ENCODE results near the gene TAS2R60.

DNA sequence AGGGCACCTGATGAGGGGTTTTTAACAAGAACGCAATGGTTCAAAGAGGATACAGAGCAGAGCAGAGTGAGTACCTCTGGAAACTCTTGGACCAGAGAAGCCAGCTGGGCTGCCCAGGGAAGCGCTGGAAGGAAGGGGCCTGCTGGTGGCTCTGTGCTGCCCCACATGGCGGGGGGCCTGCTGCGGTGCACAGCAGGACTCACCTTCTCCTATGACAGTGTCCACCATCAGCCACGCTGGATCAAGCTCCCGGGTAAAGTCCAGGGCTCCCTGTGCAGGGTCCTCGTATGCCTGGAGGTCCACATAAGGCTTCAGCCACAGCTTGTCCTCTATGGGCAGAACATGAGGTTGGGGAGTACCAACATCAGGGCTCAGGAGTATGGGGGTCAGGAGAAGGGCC, 47.1 kb upstream of the TAS2R60 start:
- TF ChIP-seq, protein P1, sequence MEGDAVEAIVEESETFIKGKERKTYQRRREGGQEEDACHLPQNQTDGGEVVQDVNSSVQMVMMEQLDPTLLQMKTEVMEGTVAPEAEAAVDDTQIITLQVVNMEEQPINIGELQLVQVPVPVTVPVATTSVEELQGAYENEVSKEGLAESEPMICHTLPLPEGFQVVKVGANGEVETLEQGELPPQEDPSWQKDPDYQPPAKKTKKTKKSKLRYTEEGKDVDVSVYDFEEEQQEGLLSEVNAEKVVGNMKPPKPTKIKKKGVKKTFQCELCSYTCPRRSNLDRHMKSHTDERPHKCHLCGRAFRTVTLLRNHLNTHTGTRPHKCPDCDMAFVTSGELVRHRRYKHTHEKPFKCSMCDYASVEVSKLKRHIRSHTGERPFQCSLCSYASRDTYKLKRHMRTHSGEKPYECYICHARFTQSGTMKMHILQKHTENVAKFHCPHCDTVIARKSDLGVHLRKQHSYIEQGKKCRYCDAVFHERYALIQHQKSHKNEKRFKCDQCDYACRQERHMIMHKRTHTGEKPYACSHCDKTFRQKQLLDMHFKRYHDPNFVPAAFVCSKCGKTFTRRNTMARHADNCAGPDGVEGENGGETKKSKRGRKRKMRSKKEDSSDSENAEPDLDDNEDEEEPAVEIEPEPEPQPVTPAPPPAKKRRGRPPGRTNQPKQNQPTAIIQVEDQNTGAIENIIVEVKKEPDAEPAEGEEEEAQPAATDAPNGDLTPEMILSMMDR (conservative IDR thresholded peaks at IDR 0.05): no peak
- TF ChIP-seq ZFX (IDR thresholded peaks at IDR 0.05): no peak
